H1 (cell line): Measurements from ENCODE around the gene SMYD4. TPM values are rescaled to one million over a fixed set of nuclear protein-coding genes. Genes with fewer than 3 reads are reported as not detected.

ENCODE experiments used
- CTCF ChIA-PET: fragments of 300-600 bp; sonication (Branson Sonifier 250); formaldehyde crosslinking; loops from one replicate; lab custom pipeline; 2021; ENCODE audit not compliant: partially characterized antibody; lab: Charles Lee
- POLR2A ChIA-PET: fragments of 300-600 bp; sonication (Branson Sonifier 250); formaldehyde crosslinking; loops from one replicate; lab custom pipeline; 2021; ENCODE audit warnings: inconsistent platforms; ENCODE audit not compliant: partially characterized antibody; lab: Charles Lee
- DNase-seq, 2 experiments: peaks; one replicate each; pipeline versions ENCODE4 v3.0.0 to v3.0.0-alpha.2; 2010 to 2022; ENCODE audit warnings: low spot score in 2 of 2, low read depth in 1 of 2, mixed read lengths in 1 of 2
- FAIRE-seq: peaks from 2 replicates; lab custom pipeline; 2011; peaks lifted over from hg19 to GRCh38; lab: Jason Lieb, UNC
- H2AFZ ChIP-seq: 2 replicates; pipeline ENCODE4 v1.8.1; 2012; ENCODE audit warnings: low read length, inconsistent platforms
- H2AK5ac ChIP-seq: 2 replicates; pipeline ENCODE4 v1.6.1; 2013; ENCODE audit warnings: low read depth, low read length
- H2BK120ac ChIP-seq: replicated peaks from 2 replicates; pipeline ENCODE3; 2013; ENCODE audit warnings: low read depth, low read length, inconsistent platforms
- H2BK12ac ChIP-seq: 2 replicates; pipeline ENCODE4 v1.6.1; 2013; ENCODE audit warnings: low read depth, low read length
- H2BK15ac ChIP-seq: 2 replicates; pipeline ENCODE4 v1.6.1; 2013; ENCODE audit warnings: low read length
- H2BK20ac ChIP-seq: 2 replicates; pipeline ENCODE4 v1.6.1; 2013; ENCODE audit warnings: low read length
- H2BK5ac ChIP-seq: 2 replicates; pipeline ENCODE4 v1.6.1; 2013; ENCODE audit warnings: low read depth, low read length
- H3K14ac ChIP-seq: 2 replicates; pipeline ENCODE4 v1.6.1; 2013; ENCODE audit warnings: inconsistent platforms; ENCODE audit not compliant: insufficient read length
- H3K18ac ChIP-seq: 2 replicates; pipeline ENCODE4 v1.6.1; 2013; ENCODE audit warnings: low read length; ENCODE audit errors: extremely low read depth
- H3K23ac ChIP-seq: 2 replicates; pipeline ENCODE4 v1.6.1; 2013; ENCODE audit warnings: inconsistent platforms; ENCODE audit not compliant: insufficient read length
- H3K23me2 ChIP-seq: 2 replicates; pipeline ENCODE4 v1.6.1; 2013; ENCODE audit warnings: low read depth, low read length
- H3K27ac ChIP-seq: 2 replicates; pipeline ENCODE4 v1.6.1; 2011; ENCODE audit warnings: low read depth, low read length, inconsistent platforms
- H3K27me3 ChIP-seq, 4 experiments: replicated peaks in 1 of 4; 1 replicate in 1 of 4; 2 replicates in 3 of 4; pipeline versions ENCODE4 v1.6.1 to v1.8.1; 2011 to 2013; ENCODE audit warnings: low read length in 3 of 4, mild to moderate bottlenecking in 3 of 4, inconsistent platforms in 2 of 4, mixed read lengths in 2 of 4, moderate library complexity in 1 of 4; ENCODE audit not compliant: control insufficient read depth in 3 of 4, insufficient read depth in 3 of 4; ENCODE audit errors: extremely low read depth in 1 of 4
- H3K36me3 ChIP-seq, 4 experiments: 2 replicates each; pipeline versions ENCODE4 v1.6.1 to v1.8.1; 2011 to 2013; ENCODE audit warnings: mild to moderate bottlenecking in 4 of 4, low read length in 3 of 4, moderate library complexity in 2 of 4, control low read depth in 1 of 4, inconsistent platforms in 1 of 4; ENCODE audit not compliant: insufficient read depth in 4 of 4, control insufficient read depth in 2 of 4
- H3K4ac ChIP-seq: replicated peaks from 2 replicates; pipeline ENCODE3; 2013; ENCODE audit warnings: low read length, low read depth, mixed read lengths, inconsistent platforms; ENCODE audit not compliant: insufficient read length
- H3K4me1 ChIP-seq, 4 experiments: replicated peaks in 1 of 4; 1 replicate in 1 of 4; 2 replicates in 3 of 4; pipeline versions ENCODE4 v1.6.1 to v1.8.1; 2011 to 2013; ENCODE audit warnings: low read length in 3 of 4, inconsistent platforms in 2 of 4, mixed read lengths in 1 of 4; ENCODE audit not compliant: insufficient read depth in 4 of 4, control insufficient read depth in 3 of 4
- H3K4me2 ChIP-seq, 2 experiments: 2 replicates each; pipeline versions ENCODE4 v1.6.1 to v1.8.1; 2011 to 2013; ENCODE audit warnings: low read depth in 2 of 2, low read length in 2 of 2, control low read depth in 1 of 2, inconsistent platforms in 1 of 2, mild to moderate bottlenecking in 1 of 2; ENCODE audit not compliant: insufficient read depth in 1 of 2
- H3K4me3 ChIP-seq, 4 experiments: fragments of 200-600, 300-600 bp in 1 of 4; sonication (generic), shearing (Covaris generic), sonication (Bioruptor Twin) in 1 of 4; 2 replicates each; pipeline versions ENCODE4 v1.5.1 to v1.8.1; 2011 to 2016; ENCODE audit warnings: low read length in 4 of 4, low read depth in 3 of 4, control low read depth in 2 of 4, inconsistent platforms in 2 of 4, mild to moderate bottlenecking in 2 of 4, mixed read lengths in 1 of 4, moderate library complexity in 1 of 4; ENCODE audit not compliant: insufficient read depth in 2 of 4; ENCODE audit errors: extremely low read depth in 1 of 4
- H3K56ac ChIP-seq: replicated peaks from 2 replicates; pipeline ENCODE3; 2013; ENCODE audit warnings: low read depth, mild to moderate bottlenecking, mixed read lengths, low read length, inconsistent platforms; ENCODE audit not compliant: insufficient read length
- H3K79me1 ChIP-seq: 2 replicates; pipeline ENCODE4 v1.6.1; 2013; ENCODE audit warnings: low read depth, low read length, control low read depth
- H3K79me2 ChIP-seq, 2 experiments: 2 replicates each; pipeline versions ENCODE4 v1.6.1 to v1.8.1; 2012 to 2013; ENCODE audit warnings: low read length in 2 of 2, mild to moderate bottlenecking in 2 of 2, inconsistent platforms in 1 of 2; ENCODE audit not compliant: insufficient read depth in 2 of 2, control insufficient read depth in 1 of 2
- H3K9ac ChIP-seq, 4 experiments: replicated peaks in 1 of 4; 1 replicate in 1 of 4; 2 replicates in 3 of 4; pipeline versions ENCODE4 v1.6.1 to v1.8.1; 2011 to 2013; ENCODE audit warnings: low read depth in 3 of 4, low read length in 3 of 4, control low read depth in 2 of 4, mild to moderate bottlenecking in 2 of 4, moderate library complexity in 2 of 4, inconsistent platforms in 1 of 4; ENCODE audit errors: extremely low read depth in 1 of 4
- H3K9me3 ChIP-seq, 2 experiments: 2 replicates each; pipeline versions ENCODE4 v1.6.1 to v1.8.1; 2012 to 2013; ENCODE audit warnings: mild to moderate bottlenecking in 2 of 2, moderate library complexity in 2 of 2, control low read depth in 1 of 2, inconsistent platforms in 1 of 2, low read depth in 1 of 2, low read length in 1 of 2, mixed read lengths in 1 of 2; ENCODE audit not compliant: insufficient read depth in 2 of 2
- H4K20me1 ChIP-seq, 2 experiments: replicated peaks in 1 of 2; 2 replicates each; pipeline versions ENCODE3 to v1.8.1; 2011 to 2013; ENCODE audit warnings: inconsistent platforms in 2 of 2, low read length in 2 of 2, mild to moderate bottlenecking in 1 of 2; ENCODE audit not compliant: insufficient read depth in 2 of 2, control insufficient read depth in 1 of 2
- H4K5ac ChIP-seq: 2 replicates; pipeline ENCODE4 v1.6.1; 2013; ENCODE audit warnings: low read length, low read depth, mixed read lengths, inconsistent platforms; ENCODE audit not compliant: insufficient read length
- H4K8ac ChIP-seq: 2 replicates; pipeline ENCODE4 v1.8.0; 2013; ENCODE audit warnings: mild to moderate bottlenecking, moderate library complexity, low read length, inconsistent platforms; ENCODE audit not compliant: insufficient read depth; ENCODE audit errors: extremely low read depth
- H4K91ac ChIP-seq: replicated peaks from 2 replicates; pipeline ENCODE3; 2013; ENCODE audit warnings: low read length, mixed read lengths, inconsistent platforms; ENCODE audit not compliant: insufficient read length
- CREB1 ChIP-seq: IDR thresholded peaks from 2 replicates; pipeline ENCODE4 v1.6.1; 2012; ENCODE audit warnings: inconsistent platforms
- EZH2 ChIP-seq: fragments of 200-600 bp; sonication (generic); IDR thresholded peaks from 2 replicates; pipeline ENCODE4 v1.7.1; 2012; ENCODE audit warnings: low read depth, mild to moderate bottlenecking, moderate library complexity, low read length, inconsistent platforms; ENCODE audit not compliant: severe bottlenecking
- GABPA ChIP-seq: IDR thresholded peaks from 2 replicates; pipeline ENCODE4 v1.6.1; 2011; ENCODE audit warnings: mild to moderate bottlenecking, low read length, moderate library complexity, borderline replicate concordance; ENCODE audit not compliant: insufficient read depth
- MAFK ChIP-seq: IDR thresholded peaks from 2 replicates; pipeline ENCODE4 v1.6.1; 2012; ENCODE audit warnings: low read depth, mild to moderate bottlenecking, improper control_type of control experiment, low read length
- POLR2A ChIP-seq, 2 experiments: IDR thresholded peaks; 1 replicate in 1 of 2; 2 replicates in 1 of 2; pipeline ENCODE4 v1.6.1; 2011; ENCODE audit warnings: low read depth in 2 of 2, low read length in 2 of 2, mild to moderate bottlenecking in 2 of 2; ENCODE audit errors: control extremely low read depth in 1 of 2
- RNF2 ChIP-seq: fragments of 200-900, 300-1000 bp; sonication (generic); IDR thresholded peaks from 2 replicates; pipeline ENCODE4 v1.7.1; 2016; ENCODE audit warnings: borderline replicate concordance, low read depth, mild to moderate bottlenecking, antibody characterized with exemption, low read length; ENCODE audit not compliant: poor library complexity, severe bottlenecking; ENCODE audit errors: missing control alignments
- SAP30 ChIP-seq: fragments of 300-600 bp; sonication (generic); IDR thresholded peaks from 2 replicates; pipeline ENCODE4 v1.7.1; 2012; ENCODE audit warnings: low read length, moderate library complexity, mild to moderate bottlenecking, inconsistent platforms; ENCODE audit not compliant: insufficient read depth, insufficient replicate concordance
- SUZ12 ChIP-seq: fragments of 200-600 bp; sonication (generic); IDR thresholded peaks from 2 replicates; pipeline ENCODE4 v1.6.1; 2012; ENCODE audit warnings: mild to moderate bottlenecking, inconsistent platforms, low read length, moderate library complexity, mixed read lengths
- WGBS, 2 experiments: shearing (Covaris generic) in 1 of 2; methylation state at CpG; one replicate each; pipeline versions ENCODE4 v1.1.6 to v1.1.7; 2013 to 2015; ENCODE audit warnings: low lambda C conversion rate in 2 of 2, mixed read lengths in 2 of 2, inconsistent platforms in 1 of 2, low coverage in 1 of 2, missing lambda C conversion rate in 1 of 2; ENCODE audit not compliant: insufficient replicate concordance in 2 of 2, insufficient coverage in 1 of 2, insufficient read length in 1 of 2; ENCODE audit errors: extremely low coverage in 1 of 2, missing lambda C conversion rate in 1 of 2; 5-methylcytosine and 5-hydroxymethylcytosine counted together
- polyA plus RNA-seq, 7 experiments: library from polyadenylated mRNA; depleted of rRNA in 3 of 7; stranded (reverse) in 5 of 7; unstranded in 2 of 7; fragments of >200 nt in 5 of 7; fragments of 200-250 nt in 2 of 7; gene quantifications; 1 replicate in 5 of 7; 2 replicates in 1 of 7; 4 replicates in 1 of 7; pipeline versions ENCODE4 v1.2.1 to v1.2.3, GENCODE V29; 2011 to 2013; ENCODE audit warnings: missing spikeins in 2 of 7, mixed read lengths in 2 of 7
- total RNA-seq: library from RNA; stranded (reverse); fragmentation: NEBNext Ultra II Directional; extraction: Animal tissue kit (Norgen Biotek cat#: 25700); gene quantifications from 2 replicates; pipeline ENCODE4 v1.2.1, GENCODE V29; 2021
- TF ChIP-seq, protein P1 (sequence below): IDR thresholded peaks from 2 replicates; pipeline ENCODE4 v1.6.1; 2012; ENCODE audit warnings: low read length, inconsistent platforms
- TF ChIP-seq, protein P2 (sequence below): IDR thresholded peaks from 2 replicates; pipeline ENCODE4 v1.6.1; 2011; ENCODE audit warnings: low read depth, mild to moderate bottlenecking, low read length; ENCODE audit not compliant: insufficient read depth

Gene SMYD4
- total and polyA plus RNA-seq, 2 of the 8 experiments (the other 6 are each of a cell fraction or from before 2014, with no cell fraction given) = 10.5 to 23.4 TPM

GRCh38 chr17:1785930-1786329, 43.8 kb downstream of the SMYD4 start:
- ChIA-PET POLR2A (interaction anchor here (1.2 kb wide), 1 partner anchor 64 kb away, joined by 3 read pairs; no protein-coding TSS in a partner anchor), CTCF (interaction anchor here (0.6 to 4.6 kb wide), 7 partner anchors 8 to 66 kb away, joined by 3 to 24 read pairs (median 3); partner anchors contain the start of gene WDR81)
- no peak overlapping the region for H3K14ac ChIP-seq
- H4K91ac ChIP-seq = no peak overlapping the region
- H2BK120ac ChIP-seq = no peak overlapping the region
- H3K79me2 ChIP-seq = no peaks in the 10 kb centered on the region
- no peaks in the 10 kb centered on the region for H3K4me1 ChIP-seq
- WGBS, 2 experiments = 96% methylated on average over 4 of the region's 4 CpGs; no CpG with 5 or more reads in 1 of the 2 experiments
- DNase-seq (no peak), FAIRE-seq (no peak)
- peaks cover 10 to 45% (median 25%) of the 10 kb centered on the region in 4 experiments for H3K36me3 ChIP-seq
- H3K4me3 ChIP-seq = no peak overlapping the region
- H3K9me3 ChIP-seq = no peaks in the 10 kb centered on the region
- H3K56ac ChIP-seq = no peak overlapping the region
- H2BK12ac ChIP-seq = no peak overlapping the region
- H3K23ac ChIP-seq = no peak overlapping the region
- H2BK5ac ChIP-seq = no peak overlapping the region
- no peak overlapping the region for H4K5ac ChIP-seq
- H3K4me2 ChIP-seq = no peak overlapping the region
- no peak overlapping the region for H3K27ac ChIP-seq
- H3K27me3 ChIP-seq = no peaks in the 10 kb centered on the region
- H2BK15ac ChIP-seq = no peak overlapping the region
- H3K9ac ChIP-seq = no peak overlapping the region
- no peak overlapping the region for H4K8ac ChIP-seq
- H3K4ac ChIP-seq = no peak overlapping the region
- no peak overlapping the region for H2AK5ac ChIP-seq
- no peaks in the 10 kb centered on the region for H3K23me2 ChIP-seq
- H3K79me1 ChIP-seq = no peaks in the 10 kb centered on the region
- no peak overlapping the region for H2AFZ ChIP-seq
- H2BK20ac ChIP-seq = no peak overlapping the region
- peaks cover 2 to 3% of the 10 kb centered on the region in 2 experiments for H4K20me1 ChIP-seq
- no peak overlapping the region for H3K18ac ChIP-seq
- TF ChIP-seq MAFK = no peak
- TF ChIP-seq POLR2A (IDR thresholded peaks at IDR 0.05; ENCODE audit: control extremely low read depth in 1 of 2, low read depth in 2 of 2, low read length in 2 of 2) = no peak
- no peak for TF ChIP-seq GABPA
- TF ChIP-seq, protein P1, sequence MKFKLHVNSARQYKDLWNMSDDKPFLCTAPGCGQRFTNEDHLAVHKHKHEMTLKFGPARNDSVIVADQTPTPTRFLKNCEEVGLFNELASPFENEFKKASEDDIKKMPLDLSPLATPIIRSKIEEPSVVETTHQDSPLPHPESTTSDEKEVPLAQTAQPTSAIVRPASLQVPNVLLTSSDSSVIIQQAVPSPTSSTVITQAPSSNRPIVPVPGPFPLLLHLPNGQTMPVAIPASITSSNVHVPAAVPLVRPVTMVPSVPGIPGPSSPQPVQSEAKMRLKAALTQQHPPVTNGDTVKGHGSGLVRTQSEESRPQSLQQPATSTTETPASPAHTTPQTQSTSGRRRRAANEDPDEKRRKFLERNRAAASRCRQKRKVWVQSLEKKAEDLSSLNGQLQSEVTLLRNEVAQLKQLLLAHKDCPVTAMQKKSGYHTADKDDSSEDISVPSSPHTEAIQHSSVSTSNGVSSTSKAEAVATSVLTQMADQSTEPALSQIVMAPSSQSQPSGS = no peak
- TF ChIP-seq SAP30 = no peak
- no peak for TF ChIP-seq CREB1
- TF ChIP-seq EZH2 = no peak
- TF ChIP-seq SUZ12 = no peak
- no peak for TF ChIP-seq RNF2
- TF ChIP-seq, protein P2, sequence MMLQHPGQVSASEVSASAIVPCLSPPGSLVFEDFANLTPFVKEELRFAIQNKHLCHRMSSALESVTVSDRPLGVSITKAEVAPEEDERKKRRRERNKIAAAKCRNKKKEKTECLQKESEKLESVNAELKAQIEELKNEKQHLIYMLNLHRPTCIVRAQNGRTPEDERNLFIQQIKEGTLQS = no peak
